ENCODE measurements around the gene CPSF6.

- TF ChIP-seq, protein P1, sequence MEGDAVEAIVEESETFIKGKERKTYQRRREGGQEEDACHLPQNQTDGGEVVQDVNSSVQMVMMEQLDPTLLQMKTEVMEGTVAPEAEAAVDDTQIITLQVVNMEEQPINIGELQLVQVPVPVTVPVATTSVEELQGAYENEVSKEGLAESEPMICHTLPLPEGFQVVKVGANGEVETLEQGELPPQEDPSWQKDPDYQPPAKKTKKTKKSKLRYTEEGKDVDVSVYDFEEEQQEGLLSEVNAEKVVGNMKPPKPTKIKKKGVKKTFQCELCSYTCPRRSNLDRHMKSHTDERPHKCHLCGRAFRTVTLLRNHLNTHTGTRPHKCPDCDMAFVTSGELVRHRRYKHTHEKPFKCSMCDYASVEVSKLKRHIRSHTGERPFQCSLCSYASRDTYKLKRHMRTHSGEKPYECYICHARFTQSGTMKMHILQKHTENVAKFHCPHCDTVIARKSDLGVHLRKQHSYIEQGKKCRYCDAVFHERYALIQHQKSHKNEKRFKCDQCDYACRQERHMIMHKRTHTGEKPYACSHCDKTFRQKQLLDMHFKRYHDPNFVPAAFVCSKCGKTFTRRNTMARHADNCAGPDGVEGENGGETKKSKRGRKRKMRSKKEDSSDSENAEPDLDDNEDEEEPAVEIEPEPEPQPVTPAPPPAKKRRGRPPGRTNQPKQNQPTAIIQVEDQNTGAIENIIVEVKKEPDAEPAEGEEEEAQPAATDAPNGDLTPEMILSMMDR (conservative IDR thresholded peaks at IDR 0.05; ENCODE audit: low read depth, low read length), result no peak
- no peak for TF ChIP-seq EZH2 (IDR thresholded peaks at IDR 0.05; ENCODE audit: borderline replicate concordance, low read depth, low read length, poor library complexity, severe bottlenecking)
These were observed 82.0 kb downstream of the CPSF6 start for GRCh38 chr12:69321351-69321750.
